ENCODE measurements around the gene PRDM9.

GRCh38 chr5:23461576-23461975 is 45.8 kb upstream of the PRDM9 start:
- TF ChIP-seq POLR2AphosphoS5 (IDR thresholded peaks at IDR 0.05; ENCODE audit: insufficient read depth, low read depth, low read length) (no peak), CTCF (IDR thresholded peaks at IDR 0.05; ENCODE audit: extremely low read depth in 1 of 2, insufficient read depth in 1 of 2, low read depth in 1 of 2, low read length in 2 of 2) (no peak), POLR2A (IDR thresholded peaks at IDR 0.05; ENCODE audit: low read depth, low read length) (no peak), EZH2 (IDR thresholded peaks at IDR 0.05; ENCODE audit: borderline replicate concordance, low read depth, low read length, severe bottlenecking) (no peak), MAX (IDR thresholded peaks at IDR 0.05; ENCODE audit: insufficient read depth, insufficient read length) (no peak), JUN (IDR thresholded peaks at IDR 0.05; ENCODE audit: borderline replicate concordance, insufficient read depth, insufficient read length, low read depth) (no peak)
